ENCODE results near the gene GRHL1. TPM values are rescaled to one million over a fixed set of nuclear protein-coding genes. Genes with fewer than 3 reads are reported as not detected.

GRHL1 gene
- total RNA-seq, 1 experiment from 2014 or later, result 2.7 TPM

GRCh38 chr2:10036095-10036884, 84.8 kb downstream of the GRHL1 start (continued):
- TF ChIP-seq CBFB (CRISPR knock-in tag; IDR thresholded peaks at IDR 0.05; ENCODE audit: low read depth), result no peak
- no peak for TF ChIP-seq ZBTB21 (CRISPR knock-in tag; IDR thresholded peaks at IDR 0.05; ENCODE audit: borderline replicate concordance)
- TF ChIP-seq NR1H2 (CRISPR knock-in tag; IDR thresholded peaks at IDR 0.05), result no peak
- TF ChIP-seq MYBL2 (CRISPR knock-in tag; IDR thresholded peaks at IDR 0.05), result no peak
- no peak for TF ChIP-seq GTF2I (CRISPR knock-in tag; conservative IDR thresholded peaks at IDR 0.05)

GRCh38 chr2:10038123-10038522, 86.6 kb downstream of the GRHL1 start:
- ChIA-PET CTCF (interaction anchor here (1.0 to 1.1 kb wide), 2 partner anchors 35 to 59 kb away, joined by 3 to 4 read pairs (median 3); no protein-coding TSS in a partner anchor), POLR2A (no interaction called here)
- no peak for DNase-seq (ENCODE audit: low spot score)
- no peak for ATAC-seq
- peaks cover 10% of the 10 kb centered on the region for H3K4me1 Mint-ChIP-seq
- H3K27ac Mint-ChIP-seq, result no peak overlapping the region
- no peaks in the 10 kb centered on the region for H3K9me3 Mint-ChIP-seq
- no peak for TF ChIP-seq ZNF671 (CRISPR knock-in tag; IDR thresholded peaks at IDR 0.05)
- H3K27me3 Mint-ChIP-seq (ENCODE audit: low read depth), result peaks cover 26% of the 10 kb centered on the region
- no peaks in the 10 kb centered on the region; the same call in 1 of the 2 replicates for H3K36me3 Mint-ChIP-seq
- H3K4me3 Mint-ChIP-seq, result no peak overlapping the region

- TF ChIP-seq ZNF138 (CRISPR knock-in tag; conservative IDR thresholded peaks at IDR 0.05), result no peak
- no peak for TF ChIP-seq NFATC4 (CRISPR knock-in tag; IDR thresholded peaks at IDR 0.05)
- TF ChIP-seq ZNF317 (CRISPR knock-in tag; IDR thresholded peaks at IDR 0.05; ENCODE audit: borderline replicate concordance, low read depth), result no peak
- no peak for TF ChIP-seq STAT6 (CRISPR knock-in tag; conservative IDR thresholded peaks at IDR 0.05; ENCODE audit: low read depth)
- no peak for TF ChIP-seq ZNF416 (CRISPR knock-in tag; IDR thresholded peaks at IDR 0.05)
- TF ChIP-seq ZNF512 (CRISPR knock-in tag; IDR thresholded peaks at IDR 0.05; ENCODE audit: borderline replicate concordance), result no peak
- no peak for TF ChIP-seq CTCF (IDR thresholded peaks at IDR 0.05)
- no peak for TF ChIP-seq MLX (CRISPR knock-in tag; IDR thresholded peaks at IDR 0.05)
- TF ChIP-seq PRDM15 (CRISPR knock-in tag; IDR thresholded peaks at IDR 0.05), result no peak
- no peak for TF ChIP-seq IRF2 (CRISPR knock-in tag; IDR thresholded peaks at IDR 0.05; ENCODE audit: borderline replicate concordance, low read depth)
- H3K4me3 Mint-ChIP-seq, result no peak overlapping the region
- no peak overlapping the region for H3K27ac Mint-ChIP-seq
- POLR2A ChIA-PET, result no interaction called here
- CTCF ChIA-PET, result interaction anchor here (1.0 kb wide), 1 partner anchor 59 kb away, joined by 3 read pairs; no protein-coding TSS in a partner anchor
- no peak for DNase-seq (ENCODE audit: low spot score)
- no peaks in the 10 kb centered on the region for H3K9me3 Mint-ChIP-seq
- no peaks in the 10 kb centered on the region; the same call in 1 of the 2 replicates for H3K36me3 Mint-ChIP-seq
- H3K27me3 Mint-ChIP-seq (ENCODE audit: low read depth), result peaks cover 26% of the 10 kb centered on the region
- H3K4me1 Mint-ChIP-seq, result peaks cover 10% of the 10 kb centered on the region
- ATAC-seq, result no peak
Observed at GRCh38 chr2:10038716-10039115, 87.2 kb downstream of the GRHL1 start.
